ENCODE data around the gene NGDN.

NGDN gene

DNA sequence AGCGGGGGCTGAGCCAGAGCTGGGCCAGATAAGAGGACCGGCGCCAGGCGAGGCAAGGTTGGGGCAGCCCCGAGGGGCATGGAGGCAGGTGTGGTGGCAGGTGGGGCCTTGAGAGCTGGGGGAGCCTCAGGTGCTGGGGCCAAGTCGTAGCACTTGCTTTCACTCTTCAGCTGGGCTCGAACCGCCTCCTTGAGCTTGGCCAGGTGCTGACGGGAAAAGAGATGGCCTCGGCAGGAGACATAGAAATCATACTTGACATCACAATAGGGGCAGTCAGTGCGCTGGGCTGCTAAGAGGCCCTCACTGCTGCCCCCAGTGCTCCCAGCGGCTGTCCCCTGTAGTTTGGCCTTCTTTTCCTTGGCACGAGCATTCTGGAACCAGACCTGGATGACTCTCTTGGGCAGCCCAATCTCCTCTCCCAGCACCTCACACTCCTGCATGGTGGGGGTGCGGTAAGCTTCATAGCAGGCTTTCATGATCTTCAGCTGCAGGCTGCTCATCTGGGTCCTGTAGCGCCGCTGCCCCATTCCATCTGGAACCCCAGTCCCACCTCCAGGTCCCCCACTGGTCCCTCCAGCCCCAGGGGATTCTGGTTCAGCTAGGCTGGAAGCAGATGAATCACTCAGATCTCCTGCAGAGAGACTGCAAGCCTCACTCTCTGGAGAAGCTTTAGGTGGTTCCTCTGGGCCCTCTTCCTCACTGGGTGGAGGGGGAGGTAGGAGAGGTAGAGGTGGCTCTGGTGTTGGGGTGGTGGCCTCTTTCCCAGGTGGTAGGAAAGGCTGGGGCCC, 53.9 kb downstream of the NGDN start:
- no peak for DNase-seq

DNA sequence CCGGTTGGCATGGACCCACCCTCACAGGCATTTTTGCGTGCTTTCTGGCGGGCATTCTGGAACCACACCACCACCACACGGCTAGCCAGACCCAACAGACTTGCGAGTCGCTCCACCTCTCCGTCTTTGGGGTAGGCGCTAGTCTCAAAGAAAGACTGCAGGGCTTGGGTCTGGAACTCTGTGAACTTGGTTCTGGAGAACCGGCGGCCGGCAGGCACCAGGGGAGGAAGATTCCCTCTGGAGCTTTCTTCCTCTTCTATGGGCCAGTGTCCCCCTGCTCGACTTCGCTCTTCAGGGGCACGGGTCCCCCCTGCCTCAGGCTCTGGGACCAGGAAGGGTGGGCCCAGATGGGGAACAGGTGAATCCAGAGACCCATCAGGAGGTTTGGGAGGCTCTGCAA, 55.5 kb downstream of the NGDN start:
- DNase-seq: no peak

DNA sequence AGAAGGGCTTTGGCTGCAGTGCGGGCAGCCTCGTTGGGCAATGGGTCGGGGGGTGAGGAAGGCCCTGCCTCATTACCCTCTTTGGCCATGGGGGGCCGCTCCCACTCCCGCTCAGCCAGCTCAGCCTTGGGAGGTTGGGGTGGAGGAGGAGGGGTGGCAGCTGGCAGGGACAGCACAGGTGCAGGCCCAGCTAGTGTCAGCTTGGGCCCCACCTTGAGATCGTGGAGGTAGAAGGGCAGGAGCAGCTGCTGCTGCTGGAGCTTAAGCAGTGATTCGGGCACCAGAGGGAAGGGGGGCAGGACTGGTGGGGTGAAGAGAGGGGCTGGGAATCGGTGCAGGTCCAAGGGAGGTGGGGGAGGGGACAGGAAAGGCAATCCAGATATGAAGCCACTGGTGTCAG, 56.1 kb downstream of the NGDN start:
- DNase-seq: no peak

All from DMS153 (cell line).